ENCODE results near the gene SMARCA1.
A peak's percentile ranks its signal among the peaks of the same experiment; 100 is the strongest.

The SMARCA1 gene

GRCh38 chrX:129445436-129445835, 77.9 kb downstream of the SMARCA1 start:
- DNase-seq, result no peak
- no peaks in the 10 kb centered on the region for H3K9me3 ChIP-seq (ENCODE audit: severe bottlenecking)
- H3K4me3 ChIP-seq (ENCODE audit: low read depth, low read length), result no peak overlapping the region
- no peak overlapping the region for H3K27ac ChIP-seq
- H3K27me3 ChIP-seq (ENCODE audit: insufficient read depth, low read depth, severe bottlenecking), result no peaks in the 10 kb centered on the region
- TF ChIP-seq CTCF (IDR thresholded peaks at IDR 0.05; ENCODE audit: low read depth, low read length), result no peak
- no peaks in the 10 kb centered on the region for H3K36me3 ChIP-seq

- Histone ChIP-seq H3K27me3 (ENCODE audit: insufficient read depth, low read depth, severe bottlenecking) (no peaks in the 10 kb centered on the region), H3K4me3 (ENCODE audit: low read depth, low read length) (no peak overlapping the region), H3K27ac (no peak overlapping the region), H3K36me3 (no peaks in the 10 kb centered on the region), H3K9me3 (ENCODE audit: severe bottlenecking) (no peaks in the 10 kb centered on the region)
- DNase-seq, result no peak
- TF ChIP-seq CTCF (IDR thresholded peaks at IDR 0.05; ENCODE audit: low read depth, low read length), result no peak
Measured at GRCh38 chrX:129433945-129434344, 89.3 kb downstream of the SMARCA1 start.

GRCh38 chrX:129433461-129433860, 89.8 kb downstream of the SMARCA1 start:
- no peak overlapping the region for H3K27ac ChIP-seq
- DNase-seq, result no peak
- H3K4me3 ChIP-seq (ENCODE audit: low read depth, low read length), result no peak overlapping the region
- H3K9me3 ChIP-seq (ENCODE audit: severe bottlenecking), result no peaks in the 10 kb centered on the region
- H3K36me3 ChIP-seq, result no peaks in the 10 kb centered on the region
- H3K27me3 ChIP-seq (ENCODE audit: insufficient read depth, low read depth, severe bottlenecking), result no peaks in the 10 kb centered on the region
- TF ChIP-seq CTCF (IDR thresholded peaks at IDR 0.05; ENCODE audit: low read depth, low read length), result no peak

GRCh38 chrX:129427267-129427666, 96.0 kb downstream of the SMARCA1 start:
- no peaks in the 10 kb centered on the region for H3K27me3 ChIP-seq (ENCODE audit: insufficient read depth, low read depth, severe bottlenecking)
- H3K27ac ChIP-seq, result no peak overlapping the region
- TF ChIP-seq CTCF (IDR thresholded peaks at IDR 0.05; ENCODE audit: low read depth, low read length), result 0 out of 2 replicates have a peak, but pooled peaks have one; percentile 13
- no peak overlapping the region for H3K4me3 ChIP-seq (ENCODE audit: low read depth, low read length)
- H3K9me3 ChIP-seq (ENCODE audit: severe bottlenecking), result no peaks in the 10 kb centered on the region
- H3K36me3 ChIP-seq, result no peaks in the 10 kb centered on the region; the same call in 1 of the 2 replicates
- no peak for DNase-seq

- TF ChIP-seq CTCF (IDR thresholded peaks at IDR 0.05; ENCODE audit: low read depth, low read length), result no peak
- no peak for DNase-seq
- H3K4me3 ChIP-seq (ENCODE audit: low read depth, low read length), result no peak overlapping the region
Measured at GRCh38 chrX:129423191-129423590, 100.1 kb downstream of the SMARCA1 start.

GRCh38 chrX:129404670-129405008, 118.7 kb downstream of the SMARCA1 start:
- Histone ChIP-seq H3K27me3 (ENCODE audit: insufficient read depth, low read depth, severe bottlenecking) (no peaks in the 10 kb centered on the region), H3K36me3 (no peaks in the 10 kb centered on the region), H3K9me3 (ENCODE audit: severe bottlenecking) (no peaks in the 10 kb centered on the region), H3K27ac (no peak overlapping the region), H3K4me3 (ENCODE audit: low read depth, low read length) (no peak overlapping the region)
- no peak for DNase-seq
- TF ChIP-seq CTCF (IDR thresholded peaks at IDR 0.05; ENCODE audit: low read depth, low read length), result no peak

More at GRCh38 chrX:129423191-129423590, 100.1 kb downstream of the SMARCA1 start:
- no peaks in the 10 kb centered on the region; the same call in 1 of the 2 replicates for H3K36me3 ChIP-seq
- H3K9me3 ChIP-seq (ENCODE audit: severe bottlenecking), result no peaks in the 10 kb centered on the region
- H3K27me3 ChIP-seq (ENCODE audit: insufficient read depth, low read depth, severe bottlenecking), result no peaks in the 10 kb centered on the region
- no peak overlapping the region for H3K27ac ChIP-seq

All from WERI-Rb-1 (cell line).